Measurements from ENCODE around the gene SF3A2.

The SF3A2 gene

DNA sequence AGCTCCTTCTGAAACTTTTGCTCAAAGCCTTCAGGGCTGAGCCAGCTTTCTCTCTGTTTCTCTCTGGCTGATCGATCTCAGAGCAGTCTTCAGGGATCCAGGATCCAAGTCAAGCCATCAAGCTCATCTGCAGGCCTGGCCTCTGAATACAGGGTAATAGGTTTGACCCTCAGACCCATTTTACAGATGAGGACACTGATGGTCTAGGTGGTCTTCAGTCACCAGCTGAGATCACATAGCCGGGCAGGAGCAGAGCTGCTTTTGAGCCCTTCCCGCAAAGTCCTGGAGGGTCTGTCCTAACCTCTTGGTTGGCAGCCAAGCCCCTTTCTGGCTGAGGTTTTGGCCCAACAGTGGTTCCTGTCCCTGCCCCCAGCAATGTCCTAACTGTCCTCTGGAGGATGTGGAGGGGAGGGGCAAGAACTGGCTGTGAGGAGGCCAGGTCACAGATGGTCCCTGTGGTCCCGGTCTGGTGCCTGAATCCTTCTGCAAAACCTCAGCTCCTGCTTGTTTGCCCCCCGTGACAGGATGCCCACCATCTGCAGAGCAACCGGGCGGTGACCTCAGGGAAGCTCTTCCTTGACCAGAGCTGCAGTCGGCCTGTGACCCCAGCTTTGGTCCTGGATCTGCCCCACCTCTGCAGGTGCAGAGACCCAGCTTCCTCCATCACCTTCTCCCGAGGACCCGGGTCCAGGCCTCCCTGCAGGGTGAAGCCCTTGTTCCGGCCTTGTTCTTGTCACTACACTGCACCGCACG, 51.1 kb downstream of the SF3A2 start:
- TF ChIP-seq, protein P1, sequence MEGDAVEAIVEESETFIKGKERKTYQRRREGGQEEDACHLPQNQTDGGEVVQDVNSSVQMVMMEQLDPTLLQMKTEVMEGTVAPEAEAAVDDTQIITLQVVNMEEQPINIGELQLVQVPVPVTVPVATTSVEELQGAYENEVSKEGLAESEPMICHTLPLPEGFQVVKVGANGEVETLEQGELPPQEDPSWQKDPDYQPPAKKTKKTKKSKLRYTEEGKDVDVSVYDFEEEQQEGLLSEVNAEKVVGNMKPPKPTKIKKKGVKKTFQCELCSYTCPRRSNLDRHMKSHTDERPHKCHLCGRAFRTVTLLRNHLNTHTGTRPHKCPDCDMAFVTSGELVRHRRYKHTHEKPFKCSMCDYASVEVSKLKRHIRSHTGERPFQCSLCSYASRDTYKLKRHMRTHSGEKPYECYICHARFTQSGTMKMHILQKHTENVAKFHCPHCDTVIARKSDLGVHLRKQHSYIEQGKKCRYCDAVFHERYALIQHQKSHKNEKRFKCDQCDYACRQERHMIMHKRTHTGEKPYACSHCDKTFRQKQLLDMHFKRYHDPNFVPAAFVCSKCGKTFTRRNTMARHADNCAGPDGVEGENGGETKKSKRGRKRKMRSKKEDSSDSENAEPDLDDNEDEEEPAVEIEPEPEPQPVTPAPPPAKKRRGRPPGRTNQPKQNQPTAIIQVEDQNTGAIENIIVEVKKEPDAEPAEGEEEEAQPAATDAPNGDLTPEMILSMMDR (IDR thresholded peaks at IDR 0.05), result no peak
- no peak for TF ChIP-seq ZFX (IDR thresholded peaks at IDR 0.05; ENCODE audit: borderline replicate concordance)
- no peak overlapping the region for H3K27ac ChIP-seq

DNA sequence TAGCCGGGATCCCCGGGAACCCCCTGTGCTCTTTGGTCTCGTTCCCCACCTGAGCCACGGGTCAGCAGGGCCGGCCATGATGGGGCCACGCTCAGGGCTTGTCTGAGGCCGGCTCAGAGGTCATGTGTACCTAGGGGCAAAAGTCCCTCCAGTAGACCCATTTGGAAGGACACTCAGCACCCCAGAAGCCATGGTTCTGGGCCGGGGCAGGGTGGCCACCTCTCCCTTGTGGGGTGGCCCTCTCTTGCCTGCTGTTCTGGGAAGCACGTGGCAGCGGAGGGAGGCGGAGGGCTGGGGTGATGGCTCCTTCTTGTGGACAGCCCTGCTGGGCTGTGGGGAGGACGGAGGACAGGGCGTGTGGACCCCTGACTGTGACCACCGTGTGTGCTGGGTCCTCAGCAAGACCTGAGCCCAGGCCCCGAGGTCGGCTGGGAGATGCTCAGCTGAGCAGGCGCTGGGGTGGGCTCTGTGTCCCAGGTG, 51.8 kb downstream of the SF3A2 start:
- no peak overlapping the region for H3K27ac ChIP-seq
- TF ChIP-seq, protein P1 (IDR thresholded peaks at IDR 0.05), result no peak

DNA sequence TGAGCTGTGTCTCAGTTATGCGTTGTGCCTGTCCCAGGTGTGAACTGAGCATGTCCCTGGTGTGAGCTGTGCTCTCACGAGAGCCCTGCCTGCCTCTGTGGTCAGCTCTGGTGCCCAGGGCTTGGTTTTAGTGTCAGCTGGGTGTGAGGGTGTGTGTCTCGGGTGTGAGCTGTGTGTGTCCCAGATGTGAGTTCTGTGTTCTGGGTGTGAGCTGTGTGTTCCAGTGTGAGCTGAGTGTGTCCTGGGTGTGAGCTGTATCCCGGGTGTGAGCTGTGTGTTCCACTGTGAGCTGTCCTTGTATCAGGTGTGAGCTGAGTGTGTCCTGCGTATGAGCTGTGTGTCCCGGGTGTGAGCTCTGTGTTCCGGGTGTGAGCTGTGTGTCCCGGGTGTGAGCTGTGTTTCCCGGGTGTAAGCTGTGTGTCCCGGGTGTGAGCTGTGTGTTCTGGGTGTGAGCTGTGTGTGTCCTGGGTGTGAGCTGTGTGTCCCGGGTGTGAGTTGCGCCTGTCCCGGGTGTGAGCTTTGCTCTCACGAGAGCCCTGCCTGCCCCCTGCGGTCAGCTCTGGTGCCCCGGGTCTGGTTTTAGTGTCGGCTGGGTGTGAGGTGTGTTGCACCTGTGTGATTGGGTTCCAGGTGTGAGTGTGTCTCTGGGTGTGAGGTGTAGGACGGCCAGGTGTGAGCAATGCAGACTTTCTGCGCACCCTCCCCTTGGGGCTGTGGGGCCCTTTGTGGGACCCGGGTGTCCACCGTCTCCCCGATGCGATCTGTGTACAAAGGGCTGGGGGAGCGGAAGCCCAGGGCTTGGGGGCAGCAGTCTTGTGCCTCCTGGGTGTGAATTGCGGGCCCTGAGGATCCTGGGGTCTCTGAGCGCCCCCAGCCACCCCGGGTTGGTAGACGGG, 52.4 kb downstream of the SF3A2 start:
- TF ChIP-seq, protein P1 (IDR thresholded peaks at IDR 0.05), result no peak
- no peak for TF ChIP-seq ZFX (IDR thresholded peaks at IDR 0.05; ENCODE audit: borderline replicate concordance)

DNA sequence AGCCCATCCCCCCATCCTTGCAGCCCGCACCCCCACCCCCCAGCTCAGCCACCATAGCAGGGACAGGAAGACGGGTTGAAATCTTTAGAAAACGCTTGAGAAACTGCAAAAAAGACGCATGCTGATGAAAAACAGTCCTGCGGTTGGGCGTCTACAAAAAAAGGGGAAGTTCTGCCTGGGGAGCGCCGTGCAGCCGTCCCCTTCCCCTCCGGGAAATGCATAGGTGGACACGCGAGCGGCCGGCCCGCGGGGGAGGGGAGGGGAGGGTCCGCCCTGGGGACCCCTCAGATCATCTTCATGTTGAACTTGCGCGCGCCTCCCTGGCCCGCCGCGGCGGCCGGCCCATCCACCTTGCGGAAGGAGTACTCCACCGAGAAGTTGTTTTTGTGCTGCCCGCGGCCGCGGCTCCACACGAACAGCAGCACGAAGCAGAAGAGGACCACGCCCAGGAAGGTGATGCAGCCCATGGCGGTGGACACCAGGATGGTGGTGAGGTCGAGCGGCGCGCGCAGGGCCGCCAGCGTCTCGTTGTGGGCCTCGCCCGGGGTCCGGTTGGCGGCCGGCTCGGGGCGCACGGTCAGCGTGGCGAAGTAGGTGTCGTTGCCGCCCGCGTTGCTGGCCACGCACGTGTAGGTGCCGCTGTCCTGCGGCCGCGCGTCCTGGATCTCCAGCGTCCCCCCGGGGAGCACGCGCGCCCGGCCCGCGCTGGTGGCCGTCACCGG, 53.3 kb downstream of the SF3A2 start:
- no peak for TF ChIP-seq ZFX (IDR thresholded peaks at IDR 0.05; ENCODE audit: borderline replicate concordance)
- TF ChIP-seq, protein P1 (IDR thresholded peaks at IDR 0.05), result no peak
- H3K27ac ChIP-seq, result peak overlapping the region; percentile 71

More for the DNA sequence above, 52.4 kb downstream of the SF3A2 start:
- H3K27ac ChIP-seq, result no peak overlapping the region

DNA sequence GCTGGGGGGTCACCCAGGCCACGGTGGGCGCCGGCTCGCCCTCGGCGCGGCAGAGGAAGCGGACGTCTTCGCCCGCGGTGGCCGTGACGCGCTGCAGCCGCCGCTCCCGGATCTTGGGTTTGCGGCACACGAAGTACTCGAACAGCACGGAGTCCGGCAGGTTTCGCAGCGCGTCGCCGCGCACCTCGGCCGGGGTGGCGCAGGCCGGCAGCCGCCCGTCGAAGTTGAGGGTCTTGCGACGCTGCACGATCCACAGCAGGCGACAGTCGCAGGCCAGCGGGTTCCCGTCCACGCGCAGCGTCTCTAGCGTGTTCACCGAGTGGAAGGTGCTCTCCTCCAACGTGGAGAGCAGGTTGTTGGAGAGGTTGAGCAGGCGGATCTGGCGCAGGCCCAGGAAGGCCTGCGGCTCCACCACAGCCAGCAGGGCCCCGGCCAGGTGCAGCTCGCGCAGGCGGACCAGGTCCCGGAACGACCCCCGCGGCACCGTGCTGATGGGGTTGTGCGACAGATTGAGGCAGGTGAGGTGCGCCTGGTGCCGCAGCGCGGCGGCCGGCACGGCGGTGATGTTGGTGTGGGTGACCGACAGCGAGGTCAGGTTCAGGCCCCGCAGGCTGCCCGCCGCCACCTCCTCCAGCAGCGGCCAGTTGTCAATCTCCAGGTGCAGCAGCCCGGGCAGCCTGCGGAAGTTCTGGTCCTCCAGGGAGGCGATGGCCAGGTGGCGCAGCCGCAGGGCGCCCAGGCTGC, 54.0 kb downstream of the SF3A2 start:
- peak overlapping the region; percentile 71 for H3K27ac ChIP-seq
- TF ChIP-seq, protein P1 (IDR thresholded peaks at IDR 0.05), result no peak
- TF ChIP-seq ZFX (IDR thresholded peaks at IDR 0.05; ENCODE audit: borderline replicate concordance), result no peak

DNA sequence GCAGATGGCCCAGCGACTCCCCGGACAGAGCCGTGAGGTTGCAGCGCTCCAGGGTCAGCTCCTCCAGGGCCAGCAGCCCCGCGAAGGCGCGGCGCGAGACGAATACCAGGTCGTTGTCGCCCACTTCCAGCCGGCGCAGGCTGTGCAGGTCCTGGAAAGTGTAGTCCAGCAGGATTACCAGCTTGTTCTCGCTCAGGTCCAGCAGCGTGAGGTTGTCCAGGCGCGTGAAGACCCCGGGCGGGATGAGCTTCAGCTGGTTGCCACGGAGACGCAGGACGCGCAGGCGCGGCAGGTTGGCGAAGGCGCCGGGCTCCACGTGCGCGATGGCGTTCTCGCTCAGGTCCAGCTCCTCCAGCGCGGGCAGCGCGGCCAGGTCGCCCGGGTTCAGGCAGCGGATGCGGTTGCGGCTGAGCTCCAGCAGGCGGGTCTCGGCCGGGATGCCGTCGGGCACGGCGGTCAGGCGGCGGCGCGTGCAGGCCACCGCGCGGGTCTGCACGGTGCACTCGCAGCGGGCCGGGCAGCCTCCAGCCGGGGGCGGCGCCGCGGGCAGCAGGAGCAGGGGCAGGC, 54.6 kb downstream of the SF3A2 start:
- H3K27ac ChIP-seq, result peak overlapping the region; percentile 71
- no peak for TF ChIP-seq ZFX (IDR thresholded peaks at IDR 0.05; ENCODE audit: borderline replicate concordance)
- TF ChIP-seq, protein P1 (IDR thresholded peaks at IDR 0.05), result no peak
